Stimulated activated CD4-positive, alpha-beta T cell treated with anti-CD3 and anti-CD28 coated beads, Interleukin-1b, Interleukin-23, amount 100 ng/mL, for 4 hours (primary cell): Measurements from ENCODE around the gene COQ7.
A peak's percentile ranks its signal among the peaks of the same experiment; 100 is the strongest.

Source experiments
- DNase-seq, 2 donors: peaks; one replicate each; pipeline ENCODE4 v3.0.0-alpha.2; 2020; ENCODE audit warnings: low read depth in 2 of 2

Gene COQ7

DNA sequence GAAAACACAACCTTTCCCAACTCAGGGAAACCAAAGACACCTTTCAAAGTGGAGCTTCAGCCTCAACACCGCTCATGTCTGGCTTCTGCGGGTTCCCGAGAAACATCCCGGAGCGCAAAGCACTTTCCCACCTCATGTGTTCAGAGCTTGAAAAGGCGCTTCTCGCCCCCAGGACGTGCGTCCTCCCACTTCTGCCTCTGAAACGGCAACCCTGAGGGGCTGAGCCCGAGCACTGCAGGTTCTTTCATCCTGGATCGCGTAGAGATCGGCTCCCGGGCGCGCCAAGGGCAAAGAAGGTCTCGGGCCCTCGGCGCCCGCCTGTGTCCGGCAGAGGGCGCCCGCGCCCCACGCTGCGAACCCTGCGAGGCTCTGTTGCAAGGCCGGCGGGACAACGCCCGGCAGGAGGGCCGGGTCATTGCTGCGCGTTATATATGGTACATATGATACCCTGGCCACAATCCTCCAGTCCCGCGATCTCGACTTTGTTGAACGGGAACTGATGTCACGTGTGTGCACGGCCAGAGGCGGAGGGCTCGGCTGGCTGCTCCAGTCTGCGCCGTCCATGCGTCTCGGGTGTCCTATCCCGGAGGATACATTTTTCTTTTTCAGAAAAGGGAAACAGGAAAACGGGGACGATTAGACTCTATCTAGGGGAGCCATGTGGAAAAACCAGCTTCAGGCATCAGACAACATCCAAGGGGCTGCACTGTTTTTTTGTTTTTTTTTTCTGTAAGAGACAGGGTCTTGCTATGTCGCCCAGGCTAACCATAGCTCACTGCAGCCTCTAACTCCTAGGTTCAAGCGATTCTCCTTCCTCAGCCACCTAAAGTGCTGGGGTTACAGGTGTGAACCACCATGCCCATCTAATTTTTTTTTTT lies 19.1 kb downstream of the COQ7 start:
- peak; percentile 74 to 80 for DNase-seq

DNA sequence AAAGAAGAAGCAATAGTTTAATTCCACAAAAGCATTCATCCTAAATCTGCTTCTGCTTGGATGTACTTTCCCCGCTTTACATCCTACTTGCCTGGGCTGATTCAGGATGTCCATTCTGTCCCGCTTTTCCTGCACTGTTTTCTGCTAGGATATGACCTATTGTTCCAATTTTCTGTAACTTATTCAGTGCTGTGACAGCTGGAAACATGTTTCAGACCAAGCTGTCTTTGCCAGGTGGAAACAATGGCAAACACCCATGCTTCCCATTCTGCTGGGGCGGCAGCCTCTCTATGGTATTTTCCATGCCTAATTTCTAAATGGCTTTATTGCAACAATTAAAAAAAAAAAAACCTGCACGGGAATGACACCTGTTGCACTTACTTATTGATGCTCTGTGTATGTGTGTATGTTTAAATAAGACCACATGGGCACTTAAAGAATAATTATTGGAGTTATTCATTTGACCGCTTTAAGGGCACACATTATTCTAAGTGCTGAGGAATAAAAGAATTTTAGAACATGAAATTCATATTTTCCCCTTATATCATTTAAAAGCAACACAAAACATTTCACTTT lies 21.0 kb downstream of the COQ7 start:
- DNase-seq, result no peak

DNA sequence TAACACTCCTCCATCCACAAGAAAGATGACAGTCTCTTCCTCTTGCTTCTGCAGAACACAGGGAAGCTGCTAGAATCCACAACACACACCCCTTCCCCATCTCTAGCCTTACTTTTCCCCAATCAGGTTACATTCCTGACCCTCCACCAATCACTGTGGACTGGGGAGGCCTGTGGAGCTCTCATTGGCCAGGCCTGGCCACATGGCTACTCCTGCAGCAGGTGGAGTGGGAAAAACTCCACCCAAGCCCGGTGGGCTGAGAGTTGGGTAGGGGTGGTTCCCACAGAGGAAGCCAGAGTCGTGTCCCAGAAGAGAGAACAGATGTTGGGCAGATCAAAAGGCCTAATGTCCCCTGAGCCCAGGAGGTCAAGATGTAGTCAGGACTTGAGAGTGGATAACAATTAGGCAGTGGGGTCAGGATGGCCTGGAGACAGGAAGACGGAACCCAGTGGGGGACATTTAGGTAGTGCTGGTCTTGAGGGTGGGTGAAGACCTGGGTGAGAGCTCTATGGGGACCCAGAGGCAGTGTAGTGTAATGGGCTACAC lies 22.1 kb downstream of the COQ7 start:
- no peak for DNase-seq

DNA sequence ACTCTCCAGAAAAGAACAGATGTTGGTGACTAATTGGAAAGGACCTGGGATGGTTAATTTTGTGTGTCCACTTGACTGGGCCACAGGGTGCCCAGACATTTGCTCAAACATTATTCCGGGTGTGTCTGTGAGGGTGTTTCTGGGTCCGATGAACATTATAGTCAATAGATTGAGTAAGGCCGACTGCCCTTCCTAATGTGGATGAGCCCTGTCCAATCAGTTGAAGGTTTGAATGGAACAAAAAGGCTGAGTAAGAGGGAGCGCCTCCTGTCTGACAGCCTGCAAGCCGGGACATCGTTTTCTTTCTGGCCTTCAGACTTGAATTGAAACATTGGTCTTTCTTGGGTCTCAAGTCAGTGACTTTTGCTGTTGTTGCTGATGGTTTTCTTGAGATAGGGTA lies 23.5 kb downstream of the COQ7 start:
- no peak for DNase-seq

DNA sequence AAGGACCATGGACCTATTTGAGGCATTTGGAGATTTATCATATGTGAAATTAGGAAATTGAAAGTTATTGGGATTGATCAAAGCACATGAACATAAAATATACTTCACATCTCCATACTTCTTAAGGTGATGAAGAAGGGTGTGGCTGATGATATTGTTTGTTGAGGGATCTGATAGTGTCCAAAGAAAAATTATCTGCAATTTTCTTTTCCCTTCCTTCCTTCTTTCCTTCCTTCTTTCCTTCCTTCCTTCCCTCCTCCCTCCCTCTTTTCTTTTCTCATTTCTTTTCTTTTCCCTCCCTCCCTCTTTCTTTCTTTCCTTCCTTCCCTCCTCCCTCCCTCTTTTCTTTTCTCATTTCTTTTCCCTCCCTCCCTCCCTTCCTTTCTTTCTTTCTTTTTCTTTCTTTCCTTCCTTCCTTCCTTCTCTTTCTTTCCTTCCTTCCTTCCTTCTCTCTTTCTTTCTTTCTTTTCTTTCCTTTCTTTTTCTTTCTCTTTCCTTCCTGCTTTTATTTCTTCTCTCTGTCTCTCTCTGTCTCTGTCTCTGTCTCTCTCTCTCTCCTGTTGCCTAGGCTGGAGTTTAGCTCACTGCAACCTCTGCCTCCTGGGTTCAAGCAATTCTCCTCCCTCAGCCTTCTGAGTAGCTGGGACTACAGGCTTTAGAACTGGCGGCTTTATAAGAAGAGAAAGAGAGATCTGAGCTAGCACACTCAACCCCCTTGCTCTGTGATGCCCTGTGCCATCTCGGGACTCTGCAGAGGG lies 25.4 kb downstream of the COQ7 start:
- no peak for DNase-seq

DNA sequence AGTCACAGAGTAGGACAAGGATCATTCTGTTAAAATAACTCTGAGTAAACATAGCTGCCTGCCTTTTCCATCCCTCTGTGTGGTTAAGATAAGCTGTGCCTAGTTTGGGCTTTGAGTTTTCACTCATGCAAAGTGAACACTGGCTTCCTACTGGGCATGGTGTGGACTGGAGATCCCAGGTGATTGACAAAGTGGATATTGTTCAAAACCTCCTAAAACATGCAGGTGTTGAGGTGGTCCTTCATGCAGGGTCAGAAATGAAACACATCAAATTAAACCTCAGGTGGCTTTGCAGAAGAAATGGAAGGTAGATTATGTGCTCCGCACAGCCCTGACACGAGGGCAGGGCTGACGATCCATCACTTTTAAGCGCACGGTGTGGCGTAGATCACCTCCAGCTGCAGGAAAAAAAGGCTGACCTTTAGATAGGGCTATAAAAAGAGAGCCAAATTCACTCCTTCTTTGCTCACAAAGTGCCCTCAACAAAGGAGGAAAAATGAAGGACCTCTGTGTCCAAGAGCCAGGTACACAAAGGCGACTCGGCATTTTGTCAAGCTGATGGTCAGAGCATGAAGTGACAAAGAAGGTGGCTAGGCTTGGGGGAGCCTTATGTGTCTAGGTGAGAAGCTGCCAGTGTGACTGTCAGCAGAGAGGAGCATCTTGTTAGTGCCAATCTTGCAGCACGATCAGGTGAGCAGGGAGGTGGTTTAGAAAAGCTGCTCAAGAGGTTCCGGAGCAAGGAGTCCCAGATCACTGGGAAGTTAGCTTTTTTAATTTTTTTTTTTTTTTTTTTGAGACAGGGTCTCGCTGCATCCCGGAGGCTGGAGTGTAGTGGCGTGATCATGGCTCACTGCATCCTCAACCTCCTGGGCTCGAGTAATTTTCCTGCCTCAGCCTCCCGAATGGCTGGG lies 26.5 kb downstream of the COQ7 start:
- DNase-seq, result no peak

DNA sequence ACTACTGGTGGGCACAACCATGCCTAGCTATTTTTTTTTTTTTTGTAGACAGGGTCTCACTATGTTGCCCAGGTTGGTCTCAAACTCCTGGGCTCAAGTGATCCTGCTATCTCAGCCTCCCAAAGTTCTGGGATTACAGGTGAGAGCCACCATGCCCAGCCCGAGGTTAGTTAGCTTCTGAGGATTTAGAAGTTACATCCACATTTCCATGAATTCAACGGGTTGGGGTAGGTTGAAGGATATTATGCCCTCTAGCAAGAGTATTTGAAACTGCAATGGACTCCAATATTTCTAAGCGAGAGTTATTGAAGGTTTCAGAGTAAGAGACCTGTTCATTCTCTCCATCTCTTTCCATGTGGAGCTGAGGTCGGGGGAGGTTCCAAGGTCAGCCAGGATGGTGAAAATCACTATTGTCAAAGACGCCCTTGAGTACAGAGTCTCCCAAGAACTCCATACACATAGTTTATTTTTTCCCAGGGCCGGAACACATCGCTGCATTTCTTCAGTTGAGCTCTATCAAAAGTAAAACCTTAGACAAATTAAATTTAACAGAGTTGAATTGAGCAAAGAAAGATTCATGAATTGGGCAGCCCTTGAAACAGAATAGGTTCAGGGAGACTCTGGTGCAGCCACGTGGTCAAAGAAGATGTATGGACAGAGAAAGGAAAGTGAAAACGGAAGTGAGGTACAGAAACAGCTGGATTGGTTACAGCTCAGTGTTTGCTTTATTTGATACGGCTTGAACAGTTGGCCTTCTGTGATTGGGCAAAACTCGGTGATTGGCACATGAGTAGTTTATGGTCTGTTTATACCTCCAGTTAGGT lies 27.3 kb downstream of the COQ7 start:
- no peak for DNase-seq

DNA sequence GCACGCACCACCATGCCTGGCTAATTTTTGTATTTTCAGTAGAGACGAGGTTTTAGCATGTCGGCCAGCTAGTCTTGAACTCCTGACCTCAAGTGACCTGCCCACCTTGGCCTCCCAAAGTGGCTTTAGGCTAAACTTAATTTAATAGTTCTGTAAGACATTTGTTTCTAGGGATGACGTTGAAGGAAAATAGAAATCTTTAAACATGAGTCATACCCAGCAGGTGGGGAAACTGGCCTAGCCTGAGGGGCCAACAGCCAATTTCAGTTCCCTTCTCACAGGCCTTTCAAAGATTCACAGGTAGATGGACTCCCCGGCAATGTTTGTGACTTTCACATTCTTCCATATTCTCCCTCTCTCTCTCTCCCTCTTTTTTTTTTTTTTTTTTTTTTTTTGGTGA lies 28.2 kb downstream of the COQ7 start:
- DNase-seq, result no peak

DNA sequence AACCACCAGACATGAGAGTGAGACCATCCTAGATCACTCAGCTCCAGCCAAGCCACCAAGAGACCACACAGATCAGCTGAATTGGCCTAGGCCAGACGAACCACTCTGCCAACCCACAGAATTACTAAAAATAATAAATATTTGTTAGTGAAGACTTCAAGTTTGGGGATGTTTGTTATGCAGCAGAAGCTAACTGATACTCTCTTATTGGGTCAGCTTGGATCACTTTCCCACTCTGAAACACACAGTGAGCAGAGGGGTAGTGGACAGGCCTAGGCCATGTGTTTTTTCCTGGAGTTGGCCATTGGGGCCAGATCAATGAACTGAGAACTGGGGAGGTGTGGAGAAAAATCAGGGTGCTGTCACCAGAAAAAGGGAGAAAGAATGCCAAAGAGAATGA lies 30.8 kb downstream of the COQ7 start:
- DNase-seq, result no peak

DNA sequence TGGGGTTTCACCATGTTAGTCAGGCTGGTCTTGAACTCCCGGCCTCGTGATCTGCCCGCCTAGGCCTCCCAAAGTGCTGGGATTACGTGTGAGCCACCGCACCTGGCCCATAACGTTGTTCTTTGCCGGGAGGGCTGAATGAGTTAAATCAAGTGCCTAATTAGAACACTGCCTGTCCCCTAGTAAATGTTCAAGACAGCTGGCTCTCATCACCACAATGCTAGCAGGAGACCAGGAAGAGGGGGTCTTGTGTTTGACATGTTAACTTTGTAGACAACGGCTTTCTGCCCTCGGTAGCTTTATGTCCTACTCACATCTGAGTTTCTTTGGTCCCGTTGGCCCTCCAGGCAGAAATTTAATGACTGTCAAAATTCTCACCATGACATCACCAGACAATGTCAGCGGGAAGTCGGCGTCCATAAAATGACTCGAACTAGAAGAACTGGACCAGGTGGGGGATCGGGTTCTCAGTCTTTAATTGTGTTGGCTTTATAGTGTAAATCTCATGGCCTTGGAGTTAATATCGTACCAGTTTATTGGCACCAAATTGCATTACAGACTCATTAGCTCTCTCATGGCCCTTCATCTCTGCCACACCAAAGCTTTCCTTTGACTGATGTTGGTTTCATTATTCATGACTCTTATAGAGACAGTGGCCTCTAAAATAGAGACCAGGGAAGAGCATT lies 34.9 kb downstream of the COQ7 start:
- no peak for DNase-seq

DNA sequence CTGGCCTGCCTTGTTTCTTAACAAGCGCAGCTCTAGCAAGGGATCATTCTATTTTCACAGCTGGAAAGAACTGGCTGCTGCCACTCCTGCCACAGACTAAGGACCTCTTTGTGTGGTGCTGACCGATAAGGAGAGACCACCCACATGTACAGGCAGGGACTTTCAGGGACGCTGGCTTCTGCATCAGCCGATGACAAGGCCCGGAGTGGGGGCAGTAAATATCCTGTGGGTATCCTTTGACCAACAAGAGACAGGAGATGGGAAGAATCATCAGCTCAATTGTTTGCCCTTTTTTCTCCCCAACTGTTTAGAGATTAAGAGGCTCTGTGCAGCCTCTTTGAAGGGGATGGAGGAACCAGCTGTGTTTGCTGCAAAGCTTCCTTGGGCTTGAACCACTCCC lies 37.2 kb downstream of the COQ7 start:
- no peak for DNase-seq

DNA sequence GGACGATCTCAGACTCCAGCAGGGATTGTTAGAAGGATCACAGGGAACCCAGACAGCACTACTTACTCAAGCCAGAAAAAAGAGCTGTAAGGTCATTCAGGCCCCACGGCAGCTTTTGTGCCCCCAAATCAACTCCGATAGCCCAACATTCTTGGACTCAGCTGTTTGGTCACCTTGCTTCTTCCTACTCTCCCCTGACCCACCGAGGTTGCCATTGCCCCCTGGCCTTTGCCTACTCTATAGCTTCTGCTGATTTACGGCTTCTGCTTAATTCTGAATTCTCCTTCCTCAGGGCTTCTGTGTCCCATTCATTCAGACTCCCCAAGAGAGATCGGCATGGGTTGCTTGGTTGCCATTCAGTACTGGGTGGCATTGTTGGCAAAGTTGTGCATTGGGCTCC lies 37.7 kb downstream of the COQ7 start:
- no peak for DNase-seq

DNA sequence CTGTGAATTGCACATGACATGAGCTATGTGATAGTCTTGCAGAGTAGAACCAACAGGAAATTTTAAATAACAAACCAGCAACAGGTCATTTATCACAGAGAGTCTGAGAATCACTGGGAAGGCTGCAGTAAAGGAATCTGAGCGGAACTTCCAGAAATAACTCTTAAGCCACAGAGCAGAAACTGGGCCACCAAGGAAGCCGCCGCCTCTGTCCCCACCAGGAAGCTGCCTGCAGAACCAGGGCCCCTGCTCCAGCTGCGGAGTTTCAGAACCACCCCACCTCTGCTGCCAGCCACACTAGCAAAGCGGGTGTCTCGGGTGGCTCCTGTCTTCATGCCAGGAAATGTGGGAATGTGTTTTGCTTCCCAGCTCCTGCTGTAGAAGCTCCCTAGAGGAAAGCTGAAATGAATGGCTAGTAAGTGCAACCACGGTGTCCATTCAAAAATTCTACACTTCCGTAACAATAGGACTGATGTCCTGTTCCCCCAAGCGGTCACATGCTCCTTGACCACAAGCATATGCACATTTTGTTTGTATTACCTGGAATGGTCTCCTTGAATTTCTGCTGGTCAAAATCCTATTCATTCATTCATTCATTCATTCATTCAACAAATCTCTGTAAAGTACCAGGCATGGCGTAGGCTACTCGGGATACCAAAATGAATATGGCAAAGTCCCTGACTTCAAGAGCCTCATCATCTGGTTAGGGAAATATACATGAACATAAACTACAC lies 38.6 kb downstream of the COQ7 start:
- DNase-seq, result no peak

DNA sequence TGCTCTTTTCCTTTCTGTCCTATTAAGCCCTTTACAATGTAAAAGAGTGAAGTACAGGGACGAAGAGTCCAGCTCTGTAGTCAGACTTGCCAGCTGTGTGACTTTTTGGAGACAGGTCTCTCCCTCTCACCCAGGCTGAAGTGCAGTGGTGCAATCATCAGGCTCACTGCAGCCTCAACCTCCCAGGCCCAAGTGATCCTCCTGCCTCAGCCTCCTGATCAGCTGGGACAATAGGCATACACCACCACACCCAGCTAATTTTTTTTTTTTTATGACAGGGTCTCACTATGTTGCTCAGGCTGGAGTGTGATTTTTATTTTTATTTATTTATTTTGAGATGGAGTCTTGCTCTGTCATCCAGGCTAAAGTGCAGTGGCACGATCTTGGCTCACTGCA lies 39.2 kb downstream of the COQ7 start:
- DNase-seq, result no peak

DNA sequence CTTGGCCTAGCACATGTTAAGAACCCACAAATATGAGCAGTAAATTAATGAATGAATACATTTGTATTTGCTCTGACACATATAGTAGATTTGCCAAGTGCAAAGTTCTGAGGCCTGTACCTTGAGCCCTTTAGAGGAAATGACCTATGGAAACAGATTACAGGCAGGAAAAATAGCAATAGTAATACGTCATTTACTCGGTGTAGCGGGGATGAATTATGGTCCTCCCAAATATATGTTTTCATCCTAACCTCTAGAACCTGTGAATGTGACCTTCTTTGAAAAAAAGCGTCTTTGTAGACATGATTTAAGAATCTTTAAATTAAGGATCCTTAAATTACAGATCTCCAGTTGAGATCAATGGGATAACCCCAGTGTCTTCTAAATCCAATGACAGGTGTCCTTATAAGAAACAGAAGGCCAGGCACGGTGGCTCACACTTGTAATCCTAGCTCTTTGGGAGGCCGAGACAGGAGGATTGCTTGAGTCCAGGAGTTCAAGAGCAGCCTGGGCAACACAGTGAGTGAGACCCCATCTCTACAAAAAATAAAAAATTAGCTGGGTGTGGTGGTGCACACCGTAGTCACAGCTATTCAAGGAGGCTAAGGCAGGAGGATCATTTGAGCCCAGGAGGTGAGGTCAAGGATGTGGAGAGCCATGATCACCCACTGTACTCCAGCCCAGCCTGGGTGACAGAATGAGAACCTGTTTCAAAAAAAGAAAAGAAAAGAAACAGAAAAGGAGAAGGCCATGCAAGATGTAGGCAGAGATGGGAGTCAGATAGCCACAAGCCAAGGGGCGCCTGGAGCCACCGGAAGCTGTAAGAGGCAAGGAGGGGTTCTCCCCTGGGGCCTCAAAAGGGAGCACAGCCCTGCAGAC lies 41.2 kb downstream of the COQ7 start:
- no peak for DNase-seq

DNA sequence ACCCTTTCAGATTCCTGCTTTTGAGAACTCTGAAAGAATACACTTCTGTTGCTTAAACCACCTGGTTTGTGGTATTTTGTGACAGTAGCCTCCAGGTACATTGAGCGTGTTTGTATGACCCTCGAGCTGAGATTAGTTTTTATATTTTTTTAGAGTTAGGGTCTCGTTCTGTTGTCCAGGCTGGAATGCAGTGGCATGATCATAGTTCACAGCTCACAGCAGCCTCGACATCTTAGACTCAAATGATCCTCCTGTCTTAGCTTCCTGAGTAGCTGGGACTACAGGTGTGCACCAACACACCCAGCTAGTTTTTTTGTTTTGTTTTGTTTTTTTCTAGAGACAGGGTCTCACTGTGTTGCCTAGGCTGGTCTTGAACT lies 41.9 kb downstream of the COQ7 start:
- no peak for DNase-seq

DNA sequence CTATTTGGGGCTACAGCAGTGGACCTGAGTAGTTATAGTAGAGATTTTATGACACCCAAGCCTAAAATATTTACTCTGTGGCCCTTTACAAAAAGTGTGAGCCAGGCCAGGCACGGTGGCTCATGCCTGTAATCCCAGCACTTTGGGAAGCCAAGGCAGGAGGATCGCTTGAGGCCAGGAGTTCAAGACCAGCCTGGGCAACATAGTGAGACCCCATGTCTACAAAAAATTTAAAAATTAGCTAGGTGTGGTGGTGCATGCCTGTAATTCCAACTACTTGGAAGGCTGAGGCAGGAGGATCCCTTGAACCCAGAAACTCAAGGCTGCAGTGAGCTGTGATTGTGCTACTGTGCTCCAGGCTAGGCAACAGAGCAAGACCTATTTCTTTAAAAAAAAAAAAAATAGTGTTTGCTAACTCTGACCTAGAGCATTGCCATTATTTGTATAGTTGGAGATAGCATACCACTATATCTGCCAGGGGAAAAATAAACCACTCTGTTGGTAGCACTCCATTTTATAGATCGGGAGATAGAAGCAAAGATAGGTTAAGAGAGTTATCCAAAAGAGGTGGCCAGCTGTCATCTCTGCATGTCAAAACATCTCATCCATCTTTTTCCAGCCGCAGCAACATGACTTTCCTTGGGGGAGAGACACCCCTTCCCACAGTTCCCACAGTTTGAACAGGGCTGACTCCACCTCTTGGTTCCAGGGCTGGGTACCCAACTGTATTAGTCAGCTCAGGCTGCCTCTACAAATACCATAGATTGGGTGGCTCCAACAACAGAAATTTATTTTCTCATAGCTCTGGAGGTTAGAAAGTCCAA lies 43.3 kb downstream of the COQ7 start:
- DNase-seq, result no peak

DNA sequence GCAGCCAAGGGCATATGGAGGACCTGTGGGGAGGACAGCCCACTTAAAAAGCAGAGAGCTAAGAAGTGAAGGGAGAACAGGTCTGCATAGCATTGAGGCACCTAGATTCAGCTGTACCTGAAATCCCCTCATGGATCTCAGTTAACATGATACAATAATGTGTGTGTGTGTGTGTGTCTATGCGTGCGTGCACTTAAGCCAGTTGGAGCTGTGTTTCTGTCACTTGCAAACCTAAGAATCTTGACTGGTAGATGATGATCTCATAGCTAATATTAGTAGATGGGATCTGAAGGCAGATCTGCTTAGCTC lies 44.6 kb downstream of the COQ7 start:
- DNase-seq, result no peak
